DLD1 (cell line): Measurements from ENCODE around the gene BMP8A.
"Not testable (repeated sequence)": the region's sequence is repeated elsewhere in the genome, so short reads cannot be mapped to it uniquely, and the experiment has no call there.

ENCODE experiments used
- in situ Hi-C: cut with HindIII; loops from 2 replicates; pipeline ENCODE4 v1.10.0; 2017; ENCODE audit warnings: low sequenced_read_pairs

The BMP8A gene

DNA sequence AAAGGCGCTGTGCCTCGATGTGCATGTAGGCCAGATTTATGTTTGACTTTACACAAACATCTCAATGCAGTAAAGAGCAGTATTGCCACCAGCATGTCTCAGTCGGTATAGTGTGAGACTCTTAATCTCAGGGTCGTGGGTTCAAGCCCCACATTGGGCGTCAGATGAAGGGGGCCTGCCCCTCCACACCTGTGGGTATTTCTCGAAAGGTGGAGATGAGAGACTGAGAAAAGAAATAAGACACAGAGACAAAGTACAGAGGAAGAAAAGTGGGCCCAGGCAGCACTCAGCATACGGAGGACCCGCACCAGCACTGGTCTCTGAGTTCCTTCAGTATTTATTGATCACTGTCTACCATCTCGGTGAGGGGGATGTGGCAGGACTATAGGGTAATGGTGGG is 13.0 kb downstream of the BMP8A start:
- in situ Hi-C loops = not testable (repeated sequence)

DNA sequence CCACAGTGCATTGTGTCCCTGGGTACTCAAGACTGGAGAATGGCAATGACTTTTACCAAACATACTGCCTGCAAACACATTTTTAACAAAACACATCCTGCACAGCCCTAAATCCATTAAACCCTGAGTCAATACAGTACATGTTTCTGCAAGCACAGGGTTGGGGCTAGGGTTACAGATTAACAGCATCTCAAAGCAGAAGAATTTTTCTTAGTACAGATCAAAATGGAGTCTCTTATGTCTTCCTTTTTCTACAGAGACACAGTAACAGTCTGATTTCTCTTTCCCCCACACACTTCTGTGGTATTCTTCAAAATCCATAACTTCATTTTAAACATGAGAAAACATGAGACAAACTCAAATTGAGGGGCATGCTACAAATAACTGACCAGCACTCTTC is 13.9 kb downstream of the BMP8A start:
- in situ Hi-C loops = no loop called here

DNA sequence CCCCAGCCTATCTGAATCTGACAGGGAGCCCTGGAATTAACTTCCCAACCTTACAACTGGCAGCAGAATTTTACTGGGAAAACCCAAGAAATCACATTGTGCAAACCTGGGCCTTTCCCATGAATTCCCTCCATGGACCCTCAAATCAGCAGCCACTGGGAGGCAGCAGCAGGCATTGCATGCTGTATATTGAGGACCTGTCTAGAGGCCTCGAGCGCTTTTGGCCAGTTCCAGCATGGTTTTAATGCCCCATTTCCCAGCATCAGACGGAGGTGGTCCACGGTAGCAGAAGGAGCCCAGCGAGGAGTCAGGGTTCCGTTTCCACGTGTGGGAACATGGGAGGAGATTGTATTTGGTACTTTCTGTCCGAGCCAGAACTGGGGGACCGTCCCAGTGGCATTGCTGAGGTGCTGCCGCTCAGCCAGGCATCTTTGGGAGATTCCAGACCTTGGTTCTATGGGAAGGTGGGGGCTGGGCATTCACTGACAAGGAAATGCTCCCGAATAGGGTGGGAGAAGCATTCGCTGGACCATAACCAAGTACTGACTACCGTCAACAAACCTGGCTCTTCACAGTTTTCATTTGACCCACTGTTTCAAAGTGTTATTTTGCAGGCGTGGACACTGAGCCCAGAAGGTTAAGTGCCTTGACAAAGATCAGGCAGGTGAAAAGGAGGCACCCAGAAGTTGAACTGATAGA is 15.9 kb downstream of the BMP8A start:
- in situ Hi-C loops = no loop called here

DNA sequence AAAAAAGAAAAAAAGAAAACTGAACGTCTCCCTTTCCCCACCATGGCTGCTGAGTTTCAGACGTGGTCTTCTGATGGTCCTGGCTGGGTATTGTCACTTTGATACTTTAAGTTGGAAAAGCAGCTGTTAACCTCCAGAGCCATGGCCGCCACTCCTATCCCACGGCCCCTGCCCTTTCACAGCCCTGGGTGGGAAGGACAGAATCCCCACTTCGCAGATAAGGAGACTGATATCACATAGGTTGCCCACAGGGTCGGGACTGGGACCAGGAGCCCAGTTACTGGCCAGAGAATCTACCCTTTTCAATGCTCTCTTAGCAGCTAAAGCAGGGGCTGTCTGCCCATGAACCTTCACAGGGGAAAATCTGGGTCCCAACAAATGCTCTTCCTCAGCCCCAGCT is 16.8 kb downstream of the BMP8A start:
- in situ Hi-C loops = no loop called here

DNA sequence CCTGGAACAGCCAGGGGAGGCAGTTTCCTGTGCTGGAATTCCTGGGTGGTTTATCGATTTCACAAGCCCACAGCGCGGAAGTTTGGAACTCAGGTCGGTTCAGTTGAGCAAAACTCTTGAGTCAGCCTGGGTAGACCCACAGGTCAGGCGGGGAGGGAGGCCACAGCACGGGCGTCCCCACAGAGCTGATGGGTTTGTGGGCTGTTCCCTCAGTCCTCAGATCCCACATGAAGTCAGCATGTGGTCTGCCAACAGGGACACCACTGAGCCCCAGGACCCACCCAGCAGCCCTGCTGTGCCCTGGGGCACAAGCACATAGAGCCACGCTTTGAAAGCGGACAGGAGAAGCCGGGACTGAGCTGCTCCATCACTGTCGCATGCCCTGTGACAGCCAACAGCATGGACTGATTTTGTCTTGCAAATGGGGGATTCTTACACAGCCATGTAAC is 17.4 kb downstream of the BMP8A start:
- in situ Hi-C loops = no loop called here

DNA sequence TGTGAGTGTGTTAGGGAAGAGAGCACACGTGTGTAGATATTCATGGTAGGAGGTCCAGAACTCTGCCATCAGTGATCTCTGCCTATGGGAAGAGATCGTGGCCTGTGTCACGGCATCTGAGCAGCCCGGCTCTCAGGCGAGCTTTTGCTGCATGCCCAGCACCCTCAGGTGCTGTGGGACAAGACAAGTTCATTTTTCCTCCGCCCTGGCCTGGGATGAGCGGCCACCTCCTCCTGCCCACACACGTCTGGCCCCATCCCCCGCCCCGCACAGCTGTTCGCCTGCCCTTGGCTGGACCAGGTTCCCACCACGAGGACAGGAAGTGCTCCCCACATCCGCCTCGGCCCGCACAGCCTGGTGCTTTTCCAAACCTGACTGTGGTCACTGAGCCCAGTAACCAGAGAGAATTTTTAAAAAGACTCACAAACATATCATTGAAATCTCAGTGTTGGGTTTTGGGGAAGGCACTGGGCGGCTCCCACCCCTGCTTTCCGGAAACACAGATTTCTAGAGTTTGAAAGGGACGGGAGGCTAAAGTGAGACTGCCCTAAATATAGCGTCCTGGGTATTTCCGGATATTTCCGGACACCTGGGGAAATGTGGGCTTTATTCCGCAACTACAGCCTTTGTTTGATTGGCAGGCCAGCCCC is 18.0 kb downstream of the BMP8A start:
- in situ Hi-C loops = no loop called here

DNA sequence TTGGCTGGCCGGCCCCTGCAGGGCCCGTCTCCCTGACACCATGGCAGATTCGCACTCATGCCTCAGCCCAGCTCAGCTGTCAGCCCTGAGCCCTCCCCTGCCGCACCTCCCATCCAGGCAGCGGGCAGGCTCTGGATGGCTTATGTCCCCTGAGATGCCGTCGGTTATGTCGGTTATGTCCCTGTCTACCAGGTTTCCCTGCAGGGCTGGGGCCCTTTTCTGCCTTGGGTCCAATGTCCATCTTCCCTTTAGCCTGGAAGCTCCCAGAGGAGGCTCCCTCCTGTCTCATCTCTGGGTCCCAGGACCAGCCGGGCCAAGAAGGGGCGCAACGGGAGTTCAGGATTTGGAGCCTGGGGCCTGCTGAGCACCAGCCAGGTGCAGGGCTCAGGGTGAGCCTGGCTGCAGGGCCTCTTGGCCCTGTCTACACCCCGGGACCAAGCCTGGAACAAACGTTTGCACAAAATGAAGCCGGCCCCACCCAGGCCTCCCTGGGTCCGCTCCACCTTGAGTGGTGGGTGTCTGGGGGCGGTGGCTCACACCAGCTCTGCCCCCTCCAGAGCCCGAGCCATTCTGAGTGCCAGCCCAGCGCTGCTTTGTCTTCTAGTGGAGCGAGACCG is 19.2 kb downstream of the BMP8A start:
- in situ Hi-C loops = not testable (repeated sequence)

DNA sequence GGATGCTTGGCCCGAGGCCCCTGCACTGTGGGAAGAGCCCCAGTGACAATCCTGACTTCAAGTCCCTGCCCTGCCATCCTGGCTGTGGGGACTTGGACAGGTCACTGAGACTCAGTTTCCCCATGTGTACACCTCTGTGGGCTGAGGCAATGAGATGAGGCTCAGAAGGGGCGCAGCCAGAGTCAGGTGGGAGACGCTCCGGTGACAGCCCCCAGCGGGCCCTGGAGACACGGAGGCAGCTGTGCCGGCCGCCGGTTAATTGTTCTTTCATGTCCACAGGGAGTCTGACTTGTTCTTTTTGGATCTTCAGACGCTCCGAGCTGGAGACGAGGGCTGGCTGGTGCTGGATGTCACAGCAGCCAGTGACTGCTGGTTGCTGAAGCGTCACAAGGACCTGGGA is 20.0 kb downstream of the BMP8A start:
- in situ Hi-C loops = not testable (repeated sequence)

DNA sequence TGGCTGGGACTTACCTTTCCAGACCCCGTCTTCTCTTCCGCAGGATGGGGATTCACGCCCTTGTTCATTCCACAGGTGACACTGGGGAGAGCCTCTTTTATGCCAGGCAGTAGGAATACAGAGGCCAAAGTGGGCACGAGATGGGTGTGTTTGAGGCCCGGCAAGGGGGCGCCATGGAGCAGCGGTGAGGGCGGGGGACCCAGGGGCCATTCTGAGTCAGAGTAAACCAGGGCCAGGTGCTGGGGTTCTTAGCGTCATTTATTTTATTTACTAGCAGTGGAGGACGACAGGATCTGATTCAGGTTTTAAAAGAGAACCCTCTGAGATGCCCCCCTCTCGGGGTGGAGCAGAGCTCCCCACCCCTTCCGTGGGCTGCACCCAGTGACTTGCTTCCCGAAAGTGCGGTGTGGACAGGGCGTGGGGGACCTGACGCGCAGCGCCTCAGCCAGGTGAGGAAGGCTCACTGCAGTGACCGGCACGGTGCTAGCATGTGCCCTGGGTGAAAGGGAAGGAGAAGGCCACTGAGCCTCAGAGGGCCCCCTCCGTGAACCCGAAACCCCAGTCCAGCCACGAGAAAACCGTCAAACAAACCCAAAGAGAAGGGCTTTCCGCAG is 20.9 kb downstream of the BMP8A start:
- in situ Hi-C loops = not testable (repeated sequence)

DNA sequence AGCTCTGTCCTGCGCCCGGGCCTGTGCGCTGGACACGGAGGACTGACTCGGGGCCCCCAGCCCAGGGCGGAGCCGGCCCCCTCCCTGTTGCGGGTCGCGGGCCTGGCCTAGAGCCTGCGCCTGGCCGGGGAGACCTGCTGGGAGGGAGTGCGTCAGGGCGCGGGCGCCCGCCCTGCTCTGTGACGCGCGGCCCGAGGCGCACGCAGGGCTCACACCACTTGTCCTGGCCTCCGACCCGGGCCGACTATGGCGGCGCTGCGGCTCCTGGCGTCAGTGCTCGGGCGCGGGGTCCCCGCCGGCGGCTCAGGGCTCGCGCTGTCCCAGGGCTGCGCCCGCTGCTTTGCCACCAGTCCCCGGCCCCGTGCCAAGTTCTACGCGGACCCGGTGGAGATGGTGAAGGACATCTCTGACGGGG is 23.3 kb downstream of the BMP8A start:
- in situ Hi-C loops = not testable (repeated sequence)

DNA sequence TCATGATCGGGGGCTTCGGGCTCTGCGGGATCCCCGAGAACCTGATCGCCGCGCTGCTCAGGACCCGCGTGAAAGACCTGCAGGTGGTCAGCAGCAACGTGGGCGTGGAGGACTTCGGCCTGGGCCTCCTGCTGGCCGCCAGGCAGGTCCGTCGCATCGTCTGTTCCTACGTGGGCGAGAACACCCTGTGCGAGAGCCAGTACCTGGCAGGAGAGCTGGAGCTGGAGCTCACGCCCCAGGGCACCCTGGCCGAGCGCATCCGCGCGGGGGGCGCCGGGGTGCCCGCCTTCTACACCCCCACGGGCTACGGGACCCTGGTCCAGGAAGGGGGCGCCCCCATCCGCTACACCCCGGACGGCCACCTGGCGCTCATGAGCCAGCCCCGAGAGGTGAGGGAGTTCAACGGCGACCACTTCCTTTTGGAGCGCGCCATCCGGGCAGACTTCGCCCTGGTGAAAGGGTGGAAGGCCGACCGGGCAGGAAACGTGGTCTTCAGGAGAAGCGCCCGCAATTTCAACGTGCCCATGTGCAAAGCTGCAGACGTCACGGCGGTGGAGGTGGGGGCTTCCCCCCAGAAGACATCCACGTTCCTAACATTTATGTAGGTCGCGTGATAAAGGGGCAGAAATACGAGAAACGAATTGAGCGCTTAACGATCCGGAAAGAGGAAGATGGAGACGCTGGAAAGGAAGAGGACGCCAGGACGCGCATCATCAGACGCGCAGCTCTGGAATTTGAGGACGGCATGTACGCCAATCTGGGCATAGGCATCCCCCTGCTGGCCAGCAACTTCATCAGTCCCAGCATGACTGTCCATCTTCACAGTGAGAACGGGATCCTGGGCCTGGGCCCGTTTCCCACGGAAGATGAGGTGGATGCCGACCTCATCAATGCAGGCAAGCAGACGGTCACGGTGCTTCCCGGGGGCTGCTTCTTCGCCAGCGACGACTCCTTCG is 24.0 kb downstream of the BMP8A start:
- in situ Hi-C loops = not testable (repeated sequence)

DNA sequence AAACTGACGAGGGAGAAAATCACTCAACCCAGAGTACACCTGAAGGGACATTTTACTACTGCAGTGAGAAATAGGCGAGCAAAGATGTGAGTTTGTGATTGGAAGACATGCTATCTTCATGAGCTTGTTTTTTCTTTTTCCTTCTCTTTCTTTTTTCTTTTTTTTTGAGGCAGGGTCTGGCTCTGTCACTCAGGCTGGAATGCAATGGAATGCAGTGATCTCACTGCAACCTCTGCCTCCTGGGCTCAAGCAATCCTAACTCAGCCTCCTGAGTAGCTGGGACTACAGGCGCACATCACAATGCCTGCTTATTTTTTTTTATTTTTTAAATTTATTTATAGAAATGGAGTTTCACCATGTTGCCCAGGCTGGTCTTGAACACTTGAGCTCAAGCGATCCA is 25.4 kb downstream of the BMP8A start:
- in situ Hi-C loops = not testable (repeated sequence)

DNA sequence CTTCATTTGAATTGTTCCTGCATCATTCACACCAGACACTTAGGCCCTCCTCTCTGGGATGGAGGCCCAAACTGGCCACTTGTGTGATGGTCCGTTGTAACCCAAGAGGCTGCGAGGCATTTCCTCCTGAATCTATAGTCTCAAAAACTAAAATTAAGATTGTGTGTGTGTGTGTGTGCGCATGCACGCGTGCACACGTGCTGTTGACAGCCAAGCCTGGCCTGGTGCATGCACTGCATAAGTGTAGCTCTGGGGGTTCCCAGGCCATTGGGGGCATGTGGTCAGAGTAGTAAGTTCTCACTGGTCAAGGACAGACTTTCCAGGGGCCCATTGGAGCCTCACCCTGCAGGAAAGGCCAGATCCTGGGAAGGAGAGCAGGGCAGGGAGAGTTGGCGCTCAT is 26.5 kb downstream of the BMP8A start:
- in situ Hi-C loops = not testable (repeated sequence)

DNA sequence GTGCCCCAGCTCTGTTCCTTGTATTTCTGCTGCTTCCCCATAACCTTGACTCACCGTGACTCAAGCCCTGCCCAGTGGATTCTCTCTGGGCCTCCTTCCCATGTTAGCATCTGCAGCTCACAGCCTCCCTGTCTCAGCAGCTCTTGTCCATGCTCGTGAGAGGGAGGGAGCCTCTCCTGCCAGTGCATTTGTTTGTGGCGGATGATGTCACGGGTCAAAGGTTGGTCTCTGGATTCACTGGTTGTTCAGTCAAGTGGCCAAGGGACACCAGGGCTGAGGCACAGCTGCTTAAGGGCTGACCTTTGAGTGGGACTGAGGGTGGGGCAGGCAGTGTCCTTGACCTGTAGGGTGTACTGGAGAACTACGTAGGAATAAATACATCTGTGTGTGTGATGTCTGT is 27.9 kb downstream of the BMP8A start:
- in situ Hi-C loops = not testable (repeated sequence)

DNA sequence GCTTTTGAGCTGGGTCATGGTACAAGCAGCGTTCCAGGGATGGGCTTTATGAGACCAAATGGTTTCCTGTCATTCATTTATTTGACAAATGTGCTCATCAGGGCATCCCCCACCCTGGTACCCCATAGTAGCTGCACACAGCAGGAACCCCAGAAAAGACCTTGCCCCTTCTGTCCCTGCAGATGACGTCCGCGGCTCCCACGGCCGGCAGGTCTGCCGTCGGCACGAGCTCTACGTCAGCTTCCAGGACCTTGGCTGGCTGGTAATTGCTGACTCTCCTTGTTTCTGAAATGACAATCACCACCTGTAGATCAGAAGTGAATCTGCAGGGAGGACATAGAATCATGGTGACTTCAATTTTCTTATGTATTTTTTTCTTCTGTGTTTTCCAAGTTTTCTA is 30.8 kb downstream of the BMP8A start:
- in situ Hi-C loops = not testable (repeated sequence)

DNA sequence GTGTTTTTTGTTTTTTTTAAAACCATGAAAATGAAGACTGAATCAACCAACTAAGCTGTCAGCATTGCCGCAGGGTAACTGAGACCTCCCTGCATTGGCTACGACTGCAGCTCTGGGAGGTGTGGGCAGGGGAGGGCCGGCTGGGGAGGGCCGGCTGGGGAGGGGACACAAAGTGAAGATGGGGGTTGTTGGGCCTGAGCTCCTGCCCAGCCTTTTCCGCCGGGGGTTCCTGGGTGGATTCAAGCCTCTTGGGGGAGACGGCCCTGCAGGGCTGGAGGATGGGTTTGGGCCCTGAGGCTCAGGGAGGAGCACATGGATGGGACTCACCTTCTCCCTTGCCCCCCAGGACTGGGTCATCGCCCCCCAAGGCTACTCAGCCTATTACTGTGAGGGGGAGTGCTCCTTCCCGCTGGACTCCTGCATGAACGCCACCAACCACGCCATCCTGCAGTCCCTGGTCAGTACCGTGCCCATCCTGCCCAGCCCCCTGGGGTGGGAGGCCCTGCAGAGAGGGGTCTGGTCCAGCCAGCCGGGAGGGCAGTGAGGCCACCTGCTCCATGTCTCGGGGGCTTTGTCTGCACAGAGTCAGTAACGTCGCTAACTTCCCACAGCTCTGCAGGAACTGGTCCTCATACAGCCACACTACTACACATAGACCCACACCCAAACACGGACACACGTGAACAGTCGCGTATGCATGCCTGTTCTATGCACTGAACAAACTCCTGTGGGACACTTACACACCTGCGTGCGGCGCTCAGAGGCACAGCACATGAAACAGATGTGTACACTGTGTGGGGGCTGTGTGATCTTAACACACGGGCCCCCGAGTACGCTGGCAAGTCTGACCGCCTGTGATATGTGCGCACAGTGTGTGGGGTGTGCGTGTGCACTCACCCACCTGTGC is 31.5 kb downstream of the BMP8A start:
- in situ Hi-C loops = no loop called here

DNA sequence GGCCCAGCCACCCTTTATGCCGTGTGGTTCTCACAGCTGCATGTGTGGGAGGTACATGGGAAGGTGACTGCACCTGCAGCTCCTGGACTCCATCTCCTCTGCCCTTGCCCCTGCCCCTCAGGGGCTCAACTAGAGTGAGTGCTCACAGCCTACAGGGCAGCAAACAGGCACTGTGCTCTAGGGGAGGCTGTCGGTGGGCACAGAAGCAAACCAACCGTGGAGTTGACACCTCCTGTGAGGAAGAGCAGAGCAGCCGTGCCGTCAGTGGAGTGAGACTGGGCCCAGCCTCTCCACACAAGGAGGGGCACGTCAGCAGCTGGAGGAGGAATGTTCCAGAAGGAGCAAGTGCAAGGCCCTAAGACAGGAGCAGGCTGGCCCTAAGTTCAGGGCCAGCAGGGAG is 32.7 kb downstream of the BMP8A start:
- in situ Hi-C loops = no loop called here

DNA sequence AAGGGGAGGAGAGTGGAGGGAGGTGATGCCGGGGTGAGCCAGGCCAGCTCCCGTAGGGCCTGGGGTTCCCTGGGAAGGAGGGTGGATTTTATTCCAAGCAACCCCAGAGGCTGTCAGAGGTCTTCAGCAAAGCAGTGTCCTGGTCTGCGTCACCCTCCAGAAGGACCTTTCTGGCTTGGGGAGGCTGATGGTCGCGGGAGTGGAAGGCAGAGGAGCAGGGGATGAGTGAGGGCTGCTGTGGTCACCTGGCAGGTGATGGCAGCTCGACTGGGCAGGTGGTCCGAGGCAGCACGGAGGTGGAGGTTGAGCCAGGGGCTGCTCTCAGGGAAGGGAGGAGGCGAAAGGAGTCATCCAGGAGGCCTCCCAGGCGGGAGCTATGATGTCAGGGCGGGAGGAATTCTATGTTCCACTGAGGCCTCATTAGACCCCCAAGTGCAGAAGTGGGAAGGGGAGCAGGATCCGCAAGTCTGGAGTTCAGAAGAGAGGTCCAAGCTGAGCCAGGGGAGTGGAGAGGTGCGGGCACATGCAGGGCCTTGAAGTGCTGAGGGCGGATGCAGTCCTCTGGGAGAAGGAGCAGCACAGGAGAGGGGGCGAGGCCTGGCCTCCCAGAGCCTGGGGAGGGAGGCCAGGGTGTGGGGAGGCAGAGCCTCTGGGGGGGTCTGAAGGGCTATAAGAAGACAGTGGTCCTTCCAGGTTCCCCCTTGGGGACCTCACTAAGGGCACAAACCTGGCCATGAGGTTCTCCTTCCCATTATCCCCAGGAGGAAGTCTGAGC is 33.3 kb downstream of the BMP8A start:
- in situ Hi-C loops = no loop called here
